Stomach (tissue), 9 donors: Measurements from ENCODE around the gene ALKAL2. TPM values are rescaled to one million over a fixed set of nuclear protein-coding genes. Genes with fewer than 3 reads are reported as not detected.

Experiments used
- DNase-seq, 2 donors: peaks; one replicate each; pipeline versions ENCODE4 v3.0.0 to v3.0.0-alpha.2; 2013 to 2019
- H3K27ac ChIP-seq, 5 donors: fragments of 200-600 bp in 4 of 5; sonication (generic) in 4 of 5; one replicate each; pipeline ENCODE4 v1.5.1; 2013 to 2019; ENCODE audit warnings: mild to moderate bottlenecking in 1 of 5, moderate library complexity in 1 of 5
- H3K27me3 ChIP-seq, 3 donors: fragments of 200-600 bp; sonication (generic); one replicate each; pipeline ENCODE4 v1.5.1; 2017 to 2019; ENCODE audit warnings: mixed run types in 1 of 3
- H3K36me3 ChIP-seq, 4 donors: fragments of 200-600 bp; sonication (generic); 1 replicate in 3 of 4; 2 replicates in 1 of 4; pipeline ENCODE4 v1.5.1; 2016 to 2019
- H3K4me1 ChIP-seq, 4 donors: fragments of 200-600 bp; sonication (generic); one replicate each; pipeline ENCODE4 v1.5.1; 2016 to 2019
- H3K4me3 ChIP-seq, 4 donors: fragments of 200-600 bp; sonication (generic) in 3 of 4; one replicate each; pipeline ENCODE4 v1.5.1; 2016 to 2019; ENCODE audit warnings: mild to moderate bottlenecking in 1 of 4
- H3K9me3 ChIP-seq, 4 donors: fragments of 200-600 bp; sonication (generic); one replicate each; pipeline ENCODE4 v1.5.1; 2016 to 2019
- EP300 ChIP-seq: sonication (generic); formaldehyde crosslinking; IDR thresholded peaks from one replicate; pipeline ENCODE4 v1.6.1; 2017; ENCODE audit warnings: antibody characterized with exemption
- POLR2A ChIP-seq, 4 donors: fragments of 450-650 bp; IDR thresholded peaks; one replicate each; pipeline ENCODE4 v1.6.1; 2016; ENCODE audit warnings: antibody characterized with exemption in 4 of 4, control low read depth in 2 of 4, mild to moderate bottlenecking in 1 of 4, moderate library complexity in 1 of 4
- POLR2AphosphoS5 ChIP-seq, 3 donors: sonication (generic); formaldehyde crosslinking; IDR thresholded peaks; one replicate each; pipeline ENCODE4 v1.6.1; 2016; ENCODE audit warnings: antibody characterized with exemption in 3 of 3
- WGBS, 5 donors: extraction: QIAGEN DNeasy Blood & Tissue Kit in 3 of 5; methylation state at CpG; one replicate each; pipeline versions ENCODE4 v1.1.5 to v1.1.7; 2013 to 2018; 5-methylcytosine and 5-hydroxymethylcytosine counted together
- intact Hi-C: fragments of 100-400 bp; cut with DNase I; formaldehyde crosslinking; loops from one replicate; pipeline ENCODE4 v1.15.1; 2023; ENCODE audit warnings: low total_unique reads
- polyA plus RNA-seq, 3 donors: library from polyadenylated mRNA; stranded (reverse); fragments of 200-250 nt; gene quantifications; one replicate each; pipeline ENCODE4 v1.2.3, GENCODE V29; 2013
- total RNA-seq, 5 donors: library from RNA; depleted of rRNA; stranded (reverse); fragments of >200 nt; gene quantifications; one replicate each; pipeline versions ENCODE4 v1.1.0 to v1.2.3, GENCODE V29; 2014 to 2016
- TF ChIP-seq, protein P1 (sequence below), 7 experiments: fragments of 450-650 bp in 4 of 7; fragments of 200-600 bp in 3 of 7; sonication (generic) in 3 of 7; IDR thresholded peaks; one replicate each; pipeline ENCODE4 v1.5.1; 2016 to 2019; ENCODE audit warnings: antibody characterized with exemption in 7 of 7, control low read depth in 2 of 7, mild to moderate bottlenecking in 1 of 7
- donor health status: healthy with polysubstance abuse.
- donor health status: Bipolar disorder and iron deficiency.
- donor health status: healthy.

Gene ALKAL2
- total and polyA plus RNA-seq, 8 donors = 0.45 to 29.8 (median 10.5) TPM

DNA sequence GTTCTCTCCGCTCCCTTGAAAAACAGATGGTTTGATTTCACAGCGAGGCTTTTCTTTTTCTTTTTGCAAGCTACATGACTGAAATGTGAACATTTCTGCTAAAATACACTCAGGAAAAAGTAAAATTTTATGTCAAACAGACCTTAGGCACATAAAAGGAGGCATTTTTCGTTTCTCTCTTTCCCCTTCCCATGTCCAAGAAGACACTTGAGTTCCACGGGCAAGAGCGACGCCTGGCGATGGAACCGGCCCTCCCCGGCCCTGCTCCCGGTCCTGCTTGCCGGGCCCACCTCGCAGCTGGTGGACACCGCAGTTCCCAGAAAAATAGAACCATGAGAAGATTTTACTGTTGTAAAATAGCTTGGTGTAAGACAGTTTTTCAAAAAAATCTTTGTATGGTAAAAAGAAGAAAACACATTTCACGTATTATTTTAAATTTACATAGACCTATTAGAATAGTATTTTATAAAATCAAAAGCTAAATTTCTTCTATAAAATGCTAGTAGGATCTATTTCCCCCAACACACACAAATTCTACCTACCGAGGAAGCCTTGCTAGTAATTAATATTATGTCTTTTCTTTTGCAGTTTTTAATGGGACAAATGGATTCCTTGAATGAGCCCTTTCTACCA lies 2.3 kb upstream of the ALKAL2 start:
- 7 to 8% (median 8%) methylated on average over 15 of the region's 15 CpGs for WGBS, 5 donors

DNA sequence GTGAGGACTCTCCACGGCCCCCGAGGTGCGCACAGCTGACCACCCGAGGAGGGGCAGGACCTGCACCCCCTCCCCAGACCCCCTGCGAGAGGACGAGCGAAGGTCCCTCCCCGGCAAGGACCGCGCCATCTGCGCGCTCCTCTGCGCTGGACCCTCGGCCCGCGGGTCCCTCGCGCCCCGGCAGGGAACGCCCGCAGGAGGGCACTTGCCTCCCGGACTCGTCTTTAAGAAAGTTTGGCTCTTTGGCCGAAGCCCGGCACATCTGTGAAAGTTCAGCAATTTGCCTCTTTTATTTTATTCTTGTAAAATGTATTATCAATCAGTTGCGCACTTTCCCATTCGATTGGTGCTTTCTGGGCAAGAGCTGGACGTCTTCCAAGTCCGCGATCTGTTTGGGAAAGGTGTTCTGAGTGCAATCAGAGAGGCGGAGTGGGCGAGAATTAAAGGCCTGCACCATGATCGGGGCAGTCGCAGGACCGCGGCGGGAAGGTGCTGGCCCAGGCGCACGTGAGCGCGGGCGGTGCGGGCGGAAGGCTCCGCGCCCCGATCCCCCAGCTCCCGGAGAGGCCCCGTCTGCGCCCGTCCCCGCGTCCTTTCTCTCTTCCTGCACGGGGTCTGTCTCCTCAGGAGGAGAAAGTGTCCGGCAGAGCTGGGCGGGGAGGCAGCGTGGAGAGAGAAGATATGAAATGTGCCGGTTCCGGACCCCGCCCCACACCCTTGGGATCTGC lies 1.6 kb upstream of the ALKAL2 start:
- H3K36me3 ChIP-seq = no peaks in the 10 kb centered on the region
- TF ChIP-seq POLR2A (IDR thresholded peaks at IDR 0.05) = no peak
- no peak for TF ChIP-seq POLR2AphosphoS5 (IDR thresholded peaks at IDR 0.05)
- no peak for TF ChIP-seq EP300
- TF ChIP-seq, protein P1, sequence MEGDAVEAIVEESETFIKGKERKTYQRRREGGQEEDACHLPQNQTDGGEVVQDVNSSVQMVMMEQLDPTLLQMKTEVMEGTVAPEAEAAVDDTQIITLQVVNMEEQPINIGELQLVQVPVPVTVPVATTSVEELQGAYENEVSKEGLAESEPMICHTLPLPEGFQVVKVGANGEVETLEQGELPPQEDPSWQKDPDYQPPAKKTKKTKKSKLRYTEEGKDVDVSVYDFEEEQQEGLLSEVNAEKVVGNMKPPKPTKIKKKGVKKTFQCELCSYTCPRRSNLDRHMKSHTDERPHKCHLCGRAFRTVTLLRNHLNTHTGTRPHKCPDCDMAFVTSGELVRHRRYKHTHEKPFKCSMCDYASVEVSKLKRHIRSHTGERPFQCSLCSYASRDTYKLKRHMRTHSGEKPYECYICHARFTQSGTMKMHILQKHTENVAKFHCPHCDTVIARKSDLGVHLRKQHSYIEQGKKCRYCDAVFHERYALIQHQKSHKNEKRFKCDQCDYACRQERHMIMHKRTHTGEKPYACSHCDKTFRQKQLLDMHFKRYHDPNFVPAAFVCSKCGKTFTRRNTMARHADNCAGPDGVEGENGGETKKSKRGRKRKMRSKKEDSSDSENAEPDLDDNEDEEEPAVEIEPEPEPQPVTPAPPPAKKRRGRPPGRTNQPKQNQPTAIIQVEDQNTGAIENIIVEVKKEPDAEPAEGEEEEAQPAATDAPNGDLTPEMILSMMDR (IDR thresholded peaks at IDR 0.05) = no peak
- H3K9me3 ChIP-seq = no peaks in the 10 kb centered on the region
- intact Hi-C loops = no loop called here
- 0 to 2% (median 1%) methylated on average over 49 to 60 of the region's 60 CpGs for WGBS, 5 donors
- peaks cover 9 to 52% (median 32%) of the 10 kb centered on the region in 3 donors for H3K27me3 ChIP-seq
- peak overlapping the region; percentile 3 to 55 (median 39) for H3K27ac ChIP-seq
- peak overlapping the region; percentile 50 to 66 (median 56) for H3K4me3 ChIP-seq
- H3K4me1 ChIP-seq = peaks cover 31 to 54% (median 40%) of the 10 kb centered on the region in 4 donors
- DNase-seq = peak; percentile 53 to 59

More for the DNA sequence above, 2.3 kb upstream of the ALKAL2 start:
- Histone ChIP-seq H3K36me3 (no peaks in the 10 kb centered on the region), H3K4me1 (peaks cover 26 to 48% (median 38%) of the 10 kb centered on the region in 4 donors), H3K9me3 (no peaks in the 10 kb centered on the region), H3K27me3 (peaks cover 9 to 56% (median 32%) of the 10 kb centered on the region in 3 donors), H3K27ac (peak overlapping the region in 4 of 5 donors; percentile 39 to 55 (median 42)), H3K4me3 (peak overlapping the region; percentile 50 to 66 (median 56))
- peak; percentile 79 to 90 for DNase-seq
- intact Hi-C loops = no loop called here
- no peak for TF ChIP-seq EP300
- TF ChIP-seq, protein P1 (IDR thresholded peaks at IDR 0.05) = peak in 5 of 7 experiments; percentile 59 to 83 (median 75)

DNA sequence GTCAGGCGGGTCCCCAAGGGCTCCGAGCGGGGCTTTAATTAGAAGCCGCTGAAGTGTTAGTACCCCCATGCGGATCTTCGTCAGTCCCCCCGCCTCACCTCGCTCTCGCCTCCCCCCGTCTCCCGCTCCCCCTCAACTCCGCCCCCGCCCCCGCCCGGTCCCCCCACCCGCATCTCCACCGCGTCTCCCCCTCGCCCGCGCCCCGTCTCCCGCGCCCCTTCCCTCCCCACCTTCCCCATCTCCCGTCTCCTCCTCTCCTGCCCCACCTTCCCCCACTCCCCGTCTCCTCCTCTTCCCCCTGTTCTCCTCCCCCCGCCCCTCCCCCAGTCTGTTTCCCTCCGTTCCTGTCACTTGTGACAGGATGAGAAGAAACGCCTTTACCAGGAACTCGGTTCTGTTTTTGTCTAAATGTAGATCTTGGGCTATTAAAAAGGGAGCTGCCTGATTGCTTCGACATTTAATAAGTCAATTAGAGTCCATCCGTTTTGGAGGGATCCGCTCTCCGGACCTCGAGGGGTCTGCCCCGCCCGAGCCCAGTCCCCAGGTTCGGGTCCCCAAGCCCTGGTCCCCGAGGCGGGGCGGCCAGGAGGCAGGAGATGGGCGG lies 969 bp upstream of the ALKAL2 start:
- H3K4me1 ChIP-seq = peaks cover 31 to 54% (median 40%) of the 10 kb centered on the region in 4 donors
- intact Hi-C loops = no loop called here
- no peaks in the 10 kb centered on the region for H3K9me3 ChIP-seq
- H3K27ac ChIP-seq = peak overlapping the region; percentile 39 to 73 (median 69)
- H3K27me3 ChIP-seq = peaks cover 9 to 52% (median 32%) of the 10 kb centered on the region in 3 donors
- DNase-seq = peak in 1 of 2 donors; percentile 36
- WGBS, 5 donors = 2 to 4% (median 3%) methylated on average over 22 to 42 of the region's 42 CpGs
- TF ChIP-seq POLR2A (IDR thresholded peaks at IDR 0.05) (no peak), EP300 (no peak), POLR2AphosphoS5 (IDR thresholded peaks at IDR 0.05) (no peak)
- TF ChIP-seq, protein P1 (IDR thresholded peaks at IDR 0.05) = no peak
- H3K36me3 ChIP-seq = no peaks in the 10 kb centered on the region
- peak overlapping the region; percentile 50 to 66 (median 56) for H3K4me3 ChIP-seq

DNA sequence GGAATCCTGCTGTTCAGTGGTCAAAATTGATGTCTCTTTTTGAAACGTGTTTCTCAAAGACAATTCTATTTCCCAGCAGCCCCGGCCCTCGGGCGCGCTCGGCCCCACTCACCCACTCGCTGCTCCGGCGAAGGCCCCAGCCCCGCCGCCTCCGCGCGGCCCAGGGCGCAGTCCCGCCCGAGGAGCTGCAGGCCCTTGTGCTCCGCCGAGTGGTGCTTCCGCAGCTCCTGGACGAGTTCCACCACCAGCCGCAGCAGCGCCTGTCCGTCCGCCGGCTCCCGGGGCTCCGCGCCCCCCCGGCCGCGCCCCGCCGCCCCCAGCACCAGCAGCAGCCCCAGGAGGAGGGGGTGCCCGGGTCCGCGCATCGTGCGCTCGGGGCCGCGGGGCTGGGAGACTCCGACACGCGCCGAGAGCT lies 413 bp downstream of the ALKAL2 start:
- DNase-seq = peak; percentile 45 to 78
- peaks cover 0 to 8% (median 4%) of the 10 kb centered on the region in 4 donors for H3K36me3 ChIP-seq
- peak overlapping the region; percentile 50 to 66 (median 56) for H3K4me3 ChIP-seq
- TF ChIP-seq, protein P1 (IDR thresholded peaks at IDR 0.05) = no peak
- no peak for TF ChIP-seq EP300
- no peak for TF ChIP-seq POLR2A (IDR thresholded peaks at IDR 0.05)
- no peak for TF ChIP-seq POLR2AphosphoS5 (IDR thresholded peaks at IDR 0.05)
- peaks cover 31 to 54% (median 40%) of the 10 kb centered on the region in 4 donors for H3K4me1 ChIP-seq
- intact Hi-C loops = no loop called here
- WGBS, 5 donors = 1% methylated on average over 19 to 46 of the region's 46 CpGs
- peak overlapping the region in 4 of 5 donors; percentile 14 to 71 (median 50) for H3K27ac ChIP-seq
- no peaks in the 10 kb centered on the region for H3K9me3 ChIP-seq
- peaks cover 9 to 52% (median 32%) of the 10 kb centered on the region in 3 donors for H3K27me3 ChIP-seq
